AG09309 (cell line): ENCODE results near the gene ZNF568.
A peak's percentile ranks its signal among the peaks of the same experiment; 100 is the strongest.

ENCODE experiments used
- DNase-seq: peaks from one replicate; pipeline ENCODE4 v3.0.0-alpha.2; 2010; ENCODE audit warnings: low read depth
- H3K4me3 ChIP-seq: 2 replicates; pipeline ENCODE4 v1.5.1; 2011; ENCODE audit warnings: mild to moderate bottlenecking, low read depth, low read length, moderate library complexity; ENCODE audit not compliant: control insufficient read depth
- TF ChIP-seq, protein P1 (sequence below): IDR thresholded peaks from 2 replicates; pipeline ENCODE4 v1.5.1; 2011; ENCODE audit warnings: mild to moderate bottlenecking, low read depth, low read length, inconsistent platforms; ENCODE audit not compliant: insufficient read depth, control insufficient read depth; ENCODE audit errors: missing control alignments

ZNF568 gene

GRCh38 chr19:36972571-36972970 is 56.4 kb downstream of the ZNF568 start:
- TF ChIP-seq, protein P1, sequence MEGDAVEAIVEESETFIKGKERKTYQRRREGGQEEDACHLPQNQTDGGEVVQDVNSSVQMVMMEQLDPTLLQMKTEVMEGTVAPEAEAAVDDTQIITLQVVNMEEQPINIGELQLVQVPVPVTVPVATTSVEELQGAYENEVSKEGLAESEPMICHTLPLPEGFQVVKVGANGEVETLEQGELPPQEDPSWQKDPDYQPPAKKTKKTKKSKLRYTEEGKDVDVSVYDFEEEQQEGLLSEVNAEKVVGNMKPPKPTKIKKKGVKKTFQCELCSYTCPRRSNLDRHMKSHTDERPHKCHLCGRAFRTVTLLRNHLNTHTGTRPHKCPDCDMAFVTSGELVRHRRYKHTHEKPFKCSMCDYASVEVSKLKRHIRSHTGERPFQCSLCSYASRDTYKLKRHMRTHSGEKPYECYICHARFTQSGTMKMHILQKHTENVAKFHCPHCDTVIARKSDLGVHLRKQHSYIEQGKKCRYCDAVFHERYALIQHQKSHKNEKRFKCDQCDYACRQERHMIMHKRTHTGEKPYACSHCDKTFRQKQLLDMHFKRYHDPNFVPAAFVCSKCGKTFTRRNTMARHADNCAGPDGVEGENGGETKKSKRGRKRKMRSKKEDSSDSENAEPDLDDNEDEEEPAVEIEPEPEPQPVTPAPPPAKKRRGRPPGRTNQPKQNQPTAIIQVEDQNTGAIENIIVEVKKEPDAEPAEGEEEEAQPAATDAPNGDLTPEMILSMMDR: no peak
- peak overlapping the region; percentile 74 for H3K4me3 ChIP-seq
- no peak for DNase-seq

GRCh38 chr19:36973021-36973843 is 57.1 kb downstream of the ZNF568 start:
- TF ChIP-seq, protein P1: peak; percentile 89
- peak overlapping the region; percentile 74 for H3K4me3 ChIP-seq
- DNase-seq: peak; percentile 11

DNA sequence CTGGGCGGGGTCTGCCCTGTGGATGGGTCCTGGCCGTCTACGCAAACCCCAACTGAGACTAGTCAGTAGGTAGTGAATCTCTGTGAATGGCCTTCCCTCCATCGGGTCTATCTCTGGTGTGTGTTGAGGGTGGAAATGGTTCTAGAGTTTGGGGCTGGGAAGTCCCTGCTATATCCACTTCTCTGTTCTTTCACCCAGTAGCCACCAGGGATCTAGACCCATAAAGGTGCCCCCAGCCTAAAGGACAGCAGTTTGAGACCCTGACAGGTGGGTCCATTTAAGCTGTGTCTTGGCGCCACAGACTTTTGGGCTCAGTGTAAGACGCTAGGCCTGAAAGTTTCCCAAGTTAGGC is 57.7 kb downstream of the ZNF568 start:
- DNase-seq: no peak
- H3K4me3 ChIP-seq: peak overlapping the region; percentile 74
- TF ChIP-seq, protein P1: no peak

- no peak for DNase-seq
- H3K4me3 ChIP-seq: no peak overlapping the region
- TF ChIP-seq, protein P1: no peak
Observed at GRCh38 chr19:36986131-36986530, 70.0 kb downstream of the ZNF568 start.

- TF ChIP-seq, protein P1: no peak
- no peak overlapping the region for H3K4me3 ChIP-seq
- no peak for DNase-seq
Observed at GRCh38 chr19:36986601-36987000, 70.5 kb downstream of the ZNF568 start.

GRCh38 chr19:36987091-36987490 is 71.0 kb downstream of the ZNF568 start:
- no peak overlapping the region for H3K4me3 ChIP-seq
- TF ChIP-seq, protein P1: no peak
- DNase-seq: no peak
